Renal pelvis (tissue), 12 donors: ENCODE results near the gene ZNF516. TPM values are rescaled to one million over a fixed set of nuclear protein-coding genes. Genes with fewer than 3 reads are reported as not detected.
"Not testable (repeated sequence)": the region's sequence is repeated elsewhere in the genome, so short reads cannot be mapped to it uniquely, and the experiment has no call there.

Experiments
- DNase-seq: peaks from one replicate; pipeline ENCODE4 v3.0.0-alpha.2; 2013
- long read RNA-seq, 16 experiments: transcript quantifications; one replicate each; lab custom pipeline, GENCODE V29; 2026
- polyA plus RNA-seq, 3 donors: library from polyadenylated mRNA; unstranded; fragments of 120-200 nt; gene quantifications; one replicate each; pipeline ENCODE4 v1.2.1, GENCODE V29; 2013; ENCODE audit not compliant: insufficient read length in 3 of 3

The ZNF516 gene, protein sequence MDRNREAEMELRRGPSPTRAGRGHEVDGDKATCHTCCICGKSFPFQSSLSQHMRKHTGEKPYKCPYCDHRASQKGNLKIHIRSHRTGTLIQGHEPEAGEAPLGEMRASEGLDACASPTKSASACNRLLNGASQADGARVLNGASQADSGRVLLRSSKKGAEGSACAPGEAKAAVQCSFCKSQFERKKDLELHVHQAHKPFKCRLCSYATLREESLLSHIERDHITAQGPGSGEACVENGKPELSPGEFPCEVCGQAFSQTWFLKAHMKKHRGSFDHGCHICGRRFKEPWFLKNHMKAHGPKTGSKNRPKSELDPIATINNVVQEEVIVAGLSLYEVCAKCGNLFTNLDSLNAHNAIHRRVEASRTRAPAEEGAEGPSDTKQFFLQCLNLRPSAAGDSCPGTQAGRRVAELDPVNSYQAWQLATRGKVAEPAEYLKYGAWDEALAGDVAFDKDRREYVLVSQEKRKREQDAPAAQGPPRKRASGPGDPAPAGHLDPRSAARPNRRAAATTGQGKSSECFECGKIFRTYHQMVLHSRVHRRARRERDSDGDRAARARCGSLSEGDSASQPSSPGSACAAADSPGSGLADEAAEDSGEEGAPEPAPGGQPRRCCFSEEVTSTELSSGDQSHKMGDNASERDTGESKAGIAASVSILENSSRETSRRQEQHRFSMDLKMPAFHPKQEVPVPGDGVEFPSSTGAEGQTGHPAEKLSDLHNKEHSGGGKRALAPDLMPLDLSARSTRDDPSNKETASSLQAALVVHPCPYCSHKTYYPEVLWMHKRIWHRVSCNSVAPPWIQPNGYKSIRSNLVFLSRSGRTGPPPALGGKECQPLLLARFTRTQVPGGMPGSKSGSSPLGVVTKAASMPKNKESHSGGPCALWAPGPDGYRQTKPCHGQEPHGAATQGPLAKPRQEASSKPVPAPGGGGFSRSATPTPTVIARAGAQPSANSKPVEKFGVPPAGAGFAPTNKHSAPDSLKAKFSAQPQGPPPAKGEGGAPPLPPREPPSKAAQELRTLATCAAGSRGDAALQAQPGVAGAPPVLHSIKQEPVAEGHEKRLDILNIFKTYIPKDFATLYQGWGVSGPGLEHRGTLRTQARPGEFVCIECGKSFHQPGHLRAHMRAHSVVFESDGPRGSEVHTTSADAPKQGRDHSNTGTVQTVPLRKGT
- polyA plus RNA-seq: 10 to 100 TPM; 41.2 to 58.4 (median 42.6) TPM
- long read RNA-seq, donor 1, partial matches to known transcripts: 0 of 1 reads
- long read RNA-seq, donor 1, other reads (novel, unspliced or antisense): 0 of 1 reads
- long read RNA-seq, donor 2: 0 reads
- long read RNA-seq, donor 3, partial matches to known transcripts: 0 of 2 reads
- long read RNA-seq, donor 3, other reads (novel, unspliced or antisense): 0 of 2 reads
- long read RNA-seq, donor 4: 0 reads
- long read RNA-seq, donor 5, partial matches to known transcripts: 0 of 1 reads
- long read RNA-seq, donor 5, other reads (novel, unspliced or antisense): 0 of 1 reads
- long read RNA-seq, donor 6, partial matches to known transcripts: 0 of 2 reads
- long read RNA-seq, donor 6, other reads (novel, unspliced or antisense): 0 of 2 reads
- long read RNA-seq, donor 7, partial matches to known transcripts: 15 of 18 reads
- long read RNA-seq, donor 7, other reads (novel, unspliced or antisense): 0 of 18 reads
- long read RNA-seq, donor 8: 0 reads
- long read RNA-seq, donor 9, partial matches to known transcripts: 0 of 1 reads
- long read RNA-seq, donor 9, other reads (novel, unspliced or antisense): 0 of 1 reads
- long read RNA-seq, donor 10, partial matches to known transcripts: 0 of 1 reads
- long read RNA-seq, donor 10, other reads (novel, unspliced or antisense): 0 of 1 reads
- long read RNA-seq, donor 11, partial matches to known transcripts: 5 of 6 reads
- long read RNA-seq, donor 11, other reads (novel, unspliced or antisense): 0 of 6 reads
- long read RNA-seq, donor 12, partial matches to known transcripts: 5 of 5 reads
- long read RNA-seq, donor 12, other reads (novel, unspliced or antisense): 0 of 5 reads
- long read RNA-seq, donor 13: 0 reads
- long read RNA-seq, donor 14: 0 reads
- long read RNA-seq, donor 15: 0 reads
- long read RNA-seq, donor 16, partial matches to known transcripts: 0 of 2 reads
- long read RNA-seq, donor 16, other reads (novel, unspliced or antisense): 0 of 2 reads

DNA sequence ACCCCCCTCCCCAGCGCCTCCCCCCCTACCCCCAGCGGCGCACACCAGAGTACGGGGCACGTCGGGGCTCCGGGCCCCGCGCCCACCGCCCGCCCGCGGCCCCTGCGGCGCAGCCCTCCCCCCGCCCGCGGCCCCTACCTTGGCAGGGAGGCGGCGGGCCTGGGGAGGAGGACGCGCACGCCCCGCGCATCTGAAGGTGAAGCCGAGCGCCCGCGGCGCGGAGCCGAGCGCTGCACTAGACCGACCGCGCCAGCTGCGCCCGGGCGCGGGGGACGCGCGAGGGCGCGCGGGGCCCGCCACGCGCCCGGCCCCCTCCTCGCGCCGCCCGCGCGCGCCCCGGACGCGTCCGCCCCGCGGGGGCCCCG is at the start of gene ZNF516:
Gene ZNF516, minus strand, starts transcription at position 237 of the 365 bp plus-strand sequence. CDS start 52,188 bp downstream, outside the sequence.
- no peak for DNase-seq

DNA sequence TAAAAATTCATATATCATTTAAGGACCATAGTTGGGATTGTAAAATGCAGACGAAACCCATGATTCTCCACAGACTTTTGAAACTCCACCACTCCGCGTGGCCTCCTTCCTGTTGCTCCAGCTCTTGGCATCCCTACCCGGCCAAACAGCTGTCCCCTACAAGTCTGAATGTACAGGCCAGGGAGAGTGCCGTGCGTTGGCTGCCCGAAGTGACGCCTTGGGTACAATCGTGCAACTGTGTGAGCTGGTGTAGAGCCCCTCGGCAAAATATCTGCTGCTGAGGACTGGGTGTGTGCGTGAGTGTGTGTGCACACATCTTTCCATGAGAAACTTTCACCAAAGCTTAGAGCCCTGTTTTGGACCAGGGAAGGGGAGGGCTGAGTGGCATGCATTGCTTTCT is 43.8 kb upstream of the ZNF516 start:
- no peak for DNase-seq

DNA sequence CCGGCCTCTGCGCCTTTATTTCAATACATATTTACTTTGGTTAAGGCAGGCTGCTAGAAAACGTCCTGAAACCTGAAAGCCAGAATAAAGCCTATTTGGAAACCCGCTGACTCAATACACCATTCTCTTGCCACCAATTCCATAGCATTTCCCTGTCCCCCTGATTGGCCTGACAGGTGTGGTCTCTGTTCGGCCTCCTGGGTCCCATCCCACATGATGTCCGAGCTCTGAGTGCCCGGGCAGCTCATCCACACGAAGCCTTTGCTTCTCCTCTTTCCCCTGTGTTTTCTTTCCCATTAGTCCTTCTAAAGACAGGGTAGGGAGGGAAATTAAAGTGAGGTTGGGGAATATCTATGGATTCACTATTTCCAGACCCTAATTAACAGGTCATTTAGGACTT is 42.6 kb upstream of the ZNF516 start:
- DNase-seq: no peak

DNA sequence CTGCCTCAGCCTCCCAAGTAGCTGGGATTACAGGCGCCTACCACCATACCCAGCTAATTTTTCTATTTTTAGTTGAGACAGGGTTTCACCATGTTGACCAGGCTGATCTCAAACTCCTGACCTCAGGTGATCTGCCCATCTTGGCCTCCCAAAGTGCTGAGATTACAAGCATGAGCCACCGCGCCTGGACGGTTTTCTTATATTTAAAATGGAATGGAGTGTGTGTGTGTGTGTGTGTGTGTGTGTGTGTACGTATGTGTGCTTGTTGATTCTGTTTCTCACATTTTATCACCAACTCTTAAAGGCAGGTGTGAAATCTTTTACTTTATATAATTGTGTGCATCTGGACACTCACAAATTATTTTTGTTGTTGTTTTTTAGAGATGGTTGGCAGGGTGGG is 41.6 kb upstream of the ZNF516 start:
- not testable (repeated sequence) for DNase-seq

DNA sequence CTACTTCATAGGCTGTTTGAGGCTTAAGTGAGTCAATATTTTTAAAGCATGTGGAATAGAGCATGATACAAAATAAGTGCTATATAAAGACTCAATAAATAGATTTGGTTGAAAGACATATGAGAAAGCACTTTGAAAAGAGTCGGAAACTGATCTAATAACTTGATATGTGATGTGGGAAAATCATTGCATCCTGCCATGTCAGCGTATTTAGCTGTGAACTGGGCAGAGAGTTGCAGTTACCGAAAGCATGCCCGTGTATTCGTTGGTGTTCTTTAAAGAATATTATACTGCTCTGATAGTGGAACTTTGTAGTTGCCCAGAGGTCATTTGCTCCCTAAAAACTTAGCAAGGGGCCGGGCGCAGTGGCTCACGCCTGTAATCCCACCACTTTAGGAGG is 37.8 kb upstream of the ZNF516 start:
- no peak for DNase-seq

DNA sequence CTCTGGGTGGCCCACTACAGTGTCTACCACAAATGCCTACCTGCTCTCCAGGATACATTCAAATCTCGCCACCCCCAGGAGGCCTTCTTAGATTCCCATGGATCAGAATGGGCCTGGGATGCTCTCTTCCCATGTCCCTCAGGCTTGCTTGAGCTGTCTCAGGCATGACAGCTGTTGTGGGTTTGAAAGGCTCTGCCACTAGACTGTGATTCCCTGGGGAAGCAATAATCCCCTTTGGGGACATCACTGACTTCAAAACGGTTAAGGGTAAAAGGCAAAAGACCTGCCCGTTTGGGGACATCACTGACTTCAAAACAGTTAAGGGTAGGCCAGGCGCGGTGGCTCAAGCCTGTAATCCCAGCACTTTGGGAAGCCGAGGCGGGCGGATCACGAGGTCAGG is 35.8 kb upstream of the ZNF516 start:
- DNase-seq: no peak

DNA sequence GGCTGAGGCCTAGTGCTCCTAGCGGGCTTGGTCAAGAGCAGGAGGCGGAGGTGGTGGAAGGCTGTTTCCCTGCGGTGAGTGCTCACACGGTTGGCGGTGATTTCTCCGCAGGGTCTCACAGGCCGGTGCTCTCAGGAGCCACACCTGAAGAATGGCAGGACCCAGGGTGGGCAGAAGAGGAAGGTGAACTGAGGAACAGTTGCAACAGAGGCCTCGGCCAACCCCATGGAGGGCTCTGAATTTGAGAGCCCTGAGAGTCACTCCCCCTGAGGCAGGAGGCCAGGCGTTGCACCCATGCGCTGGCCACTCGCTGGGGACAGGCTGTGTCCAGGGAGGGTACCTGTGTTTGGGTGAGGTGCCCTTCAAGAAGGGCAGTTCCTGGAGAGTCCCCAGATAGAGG is 35.3 kb upstream of the ZNF516 start:
- no peak for DNase-seq

DNA sequence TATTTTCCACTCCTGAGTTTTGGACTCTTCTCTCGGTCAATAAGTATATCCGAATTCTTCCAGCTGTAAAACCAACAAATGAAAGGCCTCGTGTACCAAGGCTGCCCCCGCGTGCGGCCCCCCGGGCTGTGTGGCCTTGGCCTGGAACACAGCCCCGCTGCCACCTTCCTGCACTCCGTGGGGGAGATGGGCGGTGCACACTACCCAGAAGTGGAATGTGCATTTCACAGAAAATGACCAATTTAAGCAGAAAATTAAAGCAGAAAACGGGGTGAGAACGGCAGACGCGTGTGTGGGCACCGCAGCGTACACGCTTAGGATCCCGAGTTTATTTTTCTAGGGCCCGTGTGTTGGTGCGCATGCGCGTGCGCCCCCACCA is 34.4 kb upstream of the ZNF516 start:
- no peak for DNase-seq

DNA sequence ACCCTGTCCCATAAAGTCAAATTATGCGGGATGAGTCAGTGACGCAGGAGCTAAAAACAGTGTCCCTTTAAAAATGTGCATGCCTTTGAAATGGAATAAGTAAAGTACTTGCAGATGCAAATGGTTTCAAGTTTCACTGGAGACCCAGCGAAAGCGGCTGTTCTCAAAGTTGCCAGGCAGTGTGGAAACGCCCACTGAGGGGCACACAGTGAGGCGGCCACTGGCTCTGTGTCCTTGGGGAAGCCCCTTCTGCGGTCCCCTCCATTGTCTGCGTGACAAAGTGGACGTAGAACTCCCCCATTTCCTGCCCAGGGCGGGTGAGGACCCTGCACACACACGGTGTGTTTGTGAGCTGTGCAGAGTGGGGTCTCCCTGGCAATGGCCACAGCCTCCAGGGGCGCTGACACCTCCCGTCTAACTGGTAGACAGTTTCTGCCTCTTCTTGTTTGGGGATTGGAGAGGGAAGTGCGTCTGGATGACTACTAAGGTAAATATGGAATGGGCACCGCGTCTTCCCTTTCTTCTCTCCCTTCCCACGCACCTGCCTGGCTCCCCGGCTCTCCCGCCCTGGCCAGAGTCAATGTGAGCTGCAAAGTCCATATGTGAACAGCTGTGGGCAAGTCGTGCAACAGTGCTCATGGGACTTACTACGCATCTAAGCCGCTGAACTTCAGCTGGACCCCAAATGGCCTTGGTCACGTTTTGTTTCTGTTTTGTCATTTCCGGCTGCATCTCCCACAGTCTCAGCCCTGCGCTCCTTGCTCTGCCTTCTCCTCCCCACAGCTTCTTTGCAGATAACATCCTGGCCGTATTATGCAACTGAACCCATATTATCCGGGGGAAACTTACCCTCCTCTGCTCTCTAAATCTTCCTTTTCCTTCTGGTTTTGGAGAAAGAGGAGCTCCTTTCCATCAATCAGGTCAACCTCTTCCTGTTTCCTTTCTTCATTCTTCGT is 33.7 kb upstream of the ZNF516 start:
- peak; percentile 86 for DNase-seq

DNA sequence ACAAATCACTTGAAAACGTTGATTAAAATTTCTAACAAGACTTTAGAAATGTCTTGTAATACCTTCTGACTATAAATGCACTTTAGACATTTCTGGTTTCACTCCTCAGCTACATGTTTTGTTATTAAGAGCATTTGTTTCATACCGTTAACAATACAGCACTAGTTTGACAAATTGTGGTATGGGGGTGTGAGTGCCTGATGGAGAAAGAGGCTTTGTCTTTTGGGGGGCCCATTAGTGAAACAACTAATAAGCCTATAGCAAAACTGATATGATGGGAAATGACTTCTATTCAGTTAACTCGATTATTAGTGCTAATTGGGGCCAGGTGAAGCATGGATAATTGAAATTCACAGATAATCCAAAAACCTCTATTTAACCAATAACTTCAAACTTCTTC is 30.9 kb upstream of the ZNF516 start:
- no peak for DNase-seq

DNA sequence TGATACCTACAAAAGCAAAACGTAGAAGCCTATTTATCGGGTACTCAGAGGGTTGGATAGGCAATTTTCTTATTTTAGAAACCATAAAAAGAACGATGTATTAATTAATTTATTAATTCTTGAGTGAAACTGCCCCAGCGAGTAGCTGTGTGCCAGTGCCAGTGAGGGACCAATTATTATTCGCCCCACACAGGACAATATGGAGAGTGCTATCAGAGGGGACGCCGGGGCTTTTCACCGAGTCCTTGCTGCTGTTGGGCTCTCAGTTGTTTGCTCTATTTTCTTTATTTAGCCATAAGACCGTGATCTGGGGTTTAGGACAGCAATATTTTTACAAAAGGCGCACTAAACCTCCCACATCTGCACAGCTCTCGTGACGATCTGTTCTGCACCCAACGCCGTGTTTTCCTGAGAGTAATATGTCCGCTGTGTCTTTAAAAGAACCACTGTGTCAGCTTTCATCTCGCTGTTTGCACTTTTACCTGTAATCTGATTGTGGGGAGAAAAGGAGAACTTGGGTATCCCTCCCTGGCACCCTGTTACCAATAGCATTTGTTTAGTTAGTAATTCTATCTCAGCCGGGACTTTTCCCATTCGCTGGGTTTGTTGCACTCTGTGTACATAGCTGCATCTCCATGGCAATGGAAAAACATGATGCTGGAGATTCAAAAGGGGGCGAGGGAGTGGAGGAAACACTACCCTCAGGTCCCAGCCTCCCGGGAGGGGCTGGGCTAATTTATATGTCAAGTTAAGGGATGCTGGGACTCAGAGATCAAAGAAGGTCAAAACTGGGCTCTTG is 30.1 kb upstream of the ZNF516 start:
- DNase-seq: peak; percentile 97

DNA sequence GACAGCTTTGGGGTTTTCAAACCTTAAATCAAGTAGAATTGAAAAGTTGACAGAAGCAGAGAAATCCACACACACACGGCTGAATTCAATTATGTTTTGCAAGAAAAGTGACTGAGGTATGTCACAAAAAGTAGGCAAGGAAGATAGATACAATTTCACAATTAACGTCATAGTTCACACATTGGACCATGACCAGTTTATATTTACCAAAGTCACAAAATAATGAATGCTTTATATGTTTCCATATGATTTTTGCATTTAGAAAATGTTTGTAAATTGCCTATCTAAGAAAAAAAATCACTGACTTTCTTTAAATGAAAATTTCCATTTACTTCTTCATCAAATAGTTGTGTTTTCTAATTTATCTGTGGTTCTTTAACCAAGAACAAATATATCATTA is 29.4 kb upstream of the ZNF516 start:
- DNase-seq: no peak

DNA sequence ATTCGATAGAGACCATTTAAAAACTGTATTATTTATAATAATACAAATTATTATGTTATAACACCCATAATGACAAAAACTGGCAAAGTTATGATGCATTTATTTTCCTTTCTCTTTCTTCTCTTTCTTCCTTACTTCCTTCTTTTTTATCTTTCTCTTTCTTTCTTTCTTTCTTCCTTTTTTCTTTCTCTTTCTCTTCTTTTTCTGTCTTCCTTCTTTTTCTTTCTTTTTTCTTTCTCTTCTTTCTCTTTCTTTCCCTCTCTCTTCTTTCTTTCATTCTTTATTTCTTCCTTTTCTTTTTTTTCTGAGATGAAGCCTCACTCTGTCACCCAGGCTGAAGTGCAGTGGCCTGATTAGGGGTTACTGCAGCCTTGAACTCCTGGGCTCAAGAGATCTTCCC is 27.5 kb upstream of the ZNF516 start:
- no peak for DNase-seq

DNA sequence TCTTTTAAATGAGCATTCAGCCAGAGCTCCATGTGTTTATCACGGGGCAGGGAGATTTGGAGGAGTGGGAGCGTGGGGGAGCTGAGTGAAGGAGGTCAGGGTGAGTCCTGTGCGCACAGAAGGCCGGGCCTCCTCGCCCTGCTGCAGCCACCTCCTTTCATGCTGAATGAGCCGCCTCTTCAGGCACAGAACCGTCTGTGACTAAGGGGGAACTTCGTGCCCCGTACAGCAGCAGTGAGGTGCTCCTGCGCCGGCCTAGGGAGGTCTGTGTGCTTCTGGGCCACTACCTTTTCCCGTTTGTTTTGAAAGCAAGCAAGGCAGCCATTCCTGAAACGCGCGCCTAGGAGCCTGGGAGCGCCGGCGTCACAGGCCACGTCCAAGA is 27.1 kb upstream of the ZNF516 start:
- DNase-seq: no peak

DNA sequence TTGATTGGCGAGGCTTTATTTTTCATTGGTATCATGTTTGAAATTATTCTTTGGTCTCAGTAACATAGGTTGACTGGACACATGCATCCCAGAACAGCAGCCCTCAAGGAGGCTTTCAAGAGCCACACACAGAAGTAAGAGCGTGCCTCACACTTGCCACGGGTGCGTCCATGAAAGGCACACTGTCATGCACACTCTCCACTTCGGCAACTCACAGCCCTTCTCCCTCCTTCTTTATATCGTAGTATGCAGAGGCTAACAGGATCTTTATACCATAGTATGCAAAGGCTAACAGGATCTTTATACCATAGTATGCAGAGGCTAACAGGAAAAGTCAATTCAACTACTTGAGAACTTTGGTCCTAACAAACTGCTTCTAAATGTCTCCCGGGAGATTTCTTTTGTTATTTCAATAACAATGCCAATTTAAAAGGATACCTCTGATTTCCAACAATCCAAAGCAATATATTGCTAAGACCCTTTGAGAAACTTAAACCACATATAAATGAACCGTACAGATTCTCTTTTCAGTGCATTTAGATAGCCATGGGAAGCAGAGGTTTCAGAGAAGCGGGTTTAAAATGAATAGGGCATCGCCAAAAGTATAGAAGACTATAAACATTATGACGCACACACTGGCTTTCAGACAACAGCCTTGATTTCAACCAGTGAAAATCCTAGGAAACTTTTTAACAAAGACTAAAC is 26.5 kb upstream of the ZNF516 start:
- DNase-seq: no peak

DNA sequence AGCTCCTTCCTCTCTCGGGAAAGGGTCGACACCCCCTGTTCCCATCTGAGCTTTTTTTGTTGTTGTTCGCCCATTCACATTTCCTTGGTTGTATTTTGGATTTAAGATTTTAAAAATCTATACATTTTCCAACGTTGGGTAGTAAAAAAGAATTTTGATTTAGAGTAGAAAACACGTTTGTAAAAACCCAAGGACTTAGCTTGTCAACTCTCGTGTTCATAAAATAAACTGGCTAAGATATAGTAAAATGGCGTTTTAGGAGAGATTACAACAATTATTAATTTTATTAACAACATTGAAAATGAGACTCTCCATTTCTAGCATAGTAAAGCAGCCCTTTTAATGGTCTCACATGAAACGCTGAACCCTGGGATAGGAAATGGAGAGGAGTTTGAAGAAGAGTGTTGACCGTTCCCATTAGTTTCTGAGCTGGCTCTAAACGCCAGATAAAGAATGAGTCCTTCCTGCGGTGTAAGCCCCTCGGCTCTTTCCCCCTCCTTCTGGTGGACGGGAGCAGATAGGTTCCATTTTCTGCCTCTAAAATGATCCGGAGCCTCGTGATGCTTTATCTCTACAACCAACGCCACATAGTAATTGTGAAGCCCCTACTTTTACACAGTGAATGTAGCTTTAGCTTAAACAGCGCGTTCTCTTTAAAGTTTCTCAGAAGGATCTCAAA is 24.0 kb upstream of the ZNF516 start:
- peak; percentile 65 for DNase-seq
